GM21825 (cell line): ENCODE measurements around the gene GBE1.
A peak's percentile ranks its signal among the peaks of the same experiment; 100 is the strongest.
"Not testable (repeated sequence)": the region's sequence is repeated elsewhere in the genome, so short reads cannot be mapped to it uniquely, and the experiment has no call there.

ENCODE experiments used
- ATAC-seq: cut with Tn5 transposase; IDR thresholded peaks from one replicate; pipeline ENCODE4 v1.9.1; 2021; ENCODE audit warnings: mild to moderate bottlenecking, moderate library complexity; ENCODE audit not compliant: unreplicated experiment

GBE1 gene

DNA sequence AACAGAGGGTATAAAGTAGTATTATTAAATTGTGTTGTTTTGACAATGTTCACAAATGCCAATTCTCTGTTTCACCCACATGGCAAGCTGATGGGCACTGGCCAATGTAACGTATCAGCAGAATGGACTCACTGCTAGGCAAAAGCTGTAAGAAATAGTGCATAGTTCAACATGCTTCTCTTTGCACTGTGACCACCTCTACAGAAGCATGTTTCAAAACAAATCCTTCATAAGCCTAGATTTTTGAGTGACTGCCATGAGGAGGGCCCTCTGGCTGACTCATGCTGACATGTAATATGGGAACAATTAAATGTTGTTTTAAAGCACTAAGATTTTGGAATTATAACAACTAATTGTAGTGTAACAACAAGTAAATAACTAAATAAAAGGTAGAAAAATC is 3.2 kb downstream of the GBE1 start:
- no peak for ATAC-seq

DNA sequence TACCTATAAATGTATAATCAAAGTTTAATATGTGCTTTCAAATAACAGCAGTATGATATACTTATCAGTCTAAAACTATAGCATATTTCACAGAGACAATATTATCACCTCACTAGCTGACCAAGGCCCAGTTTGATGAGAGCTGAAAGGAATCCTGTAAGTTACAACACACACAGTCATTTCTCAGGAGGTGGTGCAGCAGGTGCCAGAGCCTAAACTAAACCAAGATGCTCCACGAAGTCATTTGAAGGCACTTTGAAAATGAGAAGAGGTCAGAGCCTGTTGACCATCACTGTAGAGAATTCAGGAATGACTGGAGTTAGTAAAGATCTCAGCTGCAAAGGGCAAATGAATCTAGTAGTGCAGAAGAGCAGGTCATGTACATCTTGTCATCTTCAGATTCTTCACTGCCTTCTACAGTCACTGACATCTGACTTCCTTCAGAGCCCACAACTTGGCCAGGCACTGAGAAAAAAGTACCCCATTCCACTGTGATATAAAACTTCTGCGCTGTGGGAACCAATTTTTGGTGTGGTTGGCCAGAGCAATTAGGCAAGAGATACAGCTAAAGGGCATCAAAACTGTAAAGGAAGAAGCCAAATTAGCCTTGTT is 7.9 kb downstream of the GBE1 start:
- ATAC-seq, result no peak

DNA sequence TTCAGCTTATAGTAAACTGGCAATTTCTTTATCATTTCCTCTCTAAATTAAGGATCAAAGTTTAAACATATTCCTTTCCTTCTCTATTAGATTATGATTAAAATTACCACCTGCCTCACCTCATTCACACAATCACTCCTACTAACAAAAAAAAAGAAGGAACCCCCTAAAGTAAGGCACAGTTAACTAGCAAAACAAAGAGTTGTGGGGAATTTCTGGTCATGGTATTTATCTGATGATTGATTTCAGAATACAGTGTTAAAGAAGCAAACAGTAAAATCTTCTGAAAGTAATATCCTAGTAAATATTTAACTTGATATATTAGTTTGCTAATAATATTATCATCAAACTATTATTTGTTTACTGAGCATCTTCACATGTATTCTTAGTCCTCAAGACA is 8.8 kb downstream of the GBE1 start:
- no peak for ATAC-seq

DNA sequence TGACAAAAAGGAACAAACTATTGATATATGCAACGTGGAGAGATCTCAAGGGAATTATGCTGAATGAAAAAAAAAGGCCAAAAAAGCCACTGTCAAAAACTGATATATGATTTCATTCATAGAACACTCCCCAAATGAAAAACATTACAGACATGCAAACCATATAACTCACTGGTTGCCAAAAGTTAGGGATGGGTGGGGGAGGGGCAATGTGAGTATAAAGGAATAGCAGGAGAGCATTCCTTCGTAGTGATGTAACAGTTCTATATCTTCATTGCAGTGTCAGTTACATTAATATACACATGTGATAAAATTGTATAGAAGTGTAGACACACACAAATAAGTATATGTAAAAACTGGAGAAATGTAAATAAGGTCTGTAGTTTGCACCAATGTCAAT is 12.2 kb downstream of the GBE1 start:
- ATAC-seq, result no peak

DNA sequence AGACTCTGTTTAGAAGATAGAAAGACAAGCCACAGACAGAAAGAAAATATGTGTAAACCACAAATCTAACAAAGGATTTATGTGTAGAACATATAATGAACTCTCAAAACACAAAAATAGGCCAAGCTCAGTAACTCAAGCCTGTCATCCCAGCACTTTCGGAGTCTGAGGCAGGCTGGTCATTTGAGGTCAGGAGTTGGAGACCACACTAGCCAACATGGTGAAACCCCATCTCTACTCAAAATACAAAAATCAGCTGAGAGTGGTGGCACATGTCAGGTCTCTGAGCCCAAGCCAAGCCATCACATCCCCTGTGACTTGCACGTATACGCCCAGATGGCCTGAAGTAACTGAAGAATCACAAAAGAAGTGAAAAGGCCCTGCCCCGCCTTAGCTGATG is 14.2 kb downstream of the GBE1 start:
- ATAC-seq, result not testable (repeated sequence)

DNA sequence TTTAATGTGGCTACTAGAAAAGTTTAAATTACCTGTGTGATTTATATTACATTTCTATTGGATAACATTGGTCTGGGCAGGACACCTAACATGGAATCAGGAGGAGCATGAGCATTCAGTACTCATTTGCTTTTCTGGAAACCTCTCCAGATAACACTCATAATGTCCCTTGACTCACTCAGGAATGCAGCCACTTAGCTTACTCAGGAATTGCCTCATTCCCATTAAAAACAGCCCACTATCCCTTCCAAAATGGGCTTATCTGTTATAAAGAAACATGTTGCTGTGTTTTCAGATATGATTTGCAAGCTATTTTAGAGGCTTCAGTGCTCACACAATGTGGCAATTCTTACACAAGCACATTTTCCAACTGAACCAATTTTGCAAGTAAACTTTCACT is 17.1 kb downstream of the GBE1 start:
- no peak for ATAC-seq

DNA sequence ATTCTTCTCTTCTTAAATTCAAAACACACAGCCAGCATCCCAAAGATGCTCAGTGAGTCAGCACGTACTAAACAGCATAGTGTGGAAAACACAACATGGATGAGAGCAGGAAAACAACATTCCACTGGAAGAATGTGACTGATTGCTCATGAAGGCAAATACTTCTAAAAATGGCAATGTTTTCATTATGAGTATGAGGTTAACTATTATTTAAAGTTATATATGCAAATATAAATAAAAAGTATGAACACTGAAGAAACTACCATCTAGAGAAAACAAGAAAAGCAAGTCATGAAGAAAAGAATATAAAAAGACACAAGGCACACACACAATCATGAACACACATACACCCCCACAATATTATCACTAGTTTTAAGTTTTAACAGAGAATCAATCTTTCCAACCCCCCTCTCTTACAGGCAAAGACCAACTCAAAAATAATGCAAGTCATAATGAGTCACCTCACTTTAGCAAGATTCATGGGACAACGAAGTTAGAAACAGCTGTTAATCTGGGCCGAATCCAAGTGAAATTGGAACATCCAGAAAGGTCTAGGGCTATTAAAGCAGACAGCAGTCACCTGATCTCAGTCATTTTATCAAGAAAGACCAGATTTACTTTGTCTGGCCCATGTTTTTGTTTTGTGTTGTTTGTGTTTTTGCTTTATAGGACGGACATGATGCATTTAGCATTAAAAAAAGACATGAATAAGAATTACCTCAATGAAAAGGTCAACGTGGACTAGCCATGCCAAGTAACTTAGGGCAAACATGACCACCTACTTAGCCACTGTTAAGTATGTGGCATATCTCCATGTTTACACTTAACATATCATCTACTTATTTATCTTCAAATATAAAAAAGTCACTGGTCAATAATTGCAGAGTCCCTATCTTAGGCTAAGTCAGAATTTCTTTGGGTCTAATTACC is 18.1 kb downstream of the GBE1 start:
- ATAC-seq, result no peak

DNA sequence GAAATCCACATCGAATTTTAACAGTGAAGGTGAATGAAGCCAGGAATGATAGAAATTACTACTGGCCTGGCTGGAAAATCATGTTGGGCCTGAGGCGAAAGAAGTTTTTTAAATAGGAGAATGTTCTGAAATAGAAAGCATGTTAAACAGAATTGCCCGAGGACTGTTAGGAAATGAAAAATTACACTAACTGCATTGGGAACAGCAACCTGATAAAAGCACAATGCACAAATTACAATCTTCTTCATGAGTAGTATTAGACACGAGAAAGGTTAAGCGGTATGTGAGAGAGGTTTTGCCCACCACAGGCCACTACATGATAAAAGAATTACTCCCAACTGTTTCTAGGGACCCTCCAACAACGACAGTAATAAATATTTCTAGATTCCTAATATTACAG is 18.9 kb downstream of the GBE1 start:
- ATAC-seq, result no peak

DNA sequence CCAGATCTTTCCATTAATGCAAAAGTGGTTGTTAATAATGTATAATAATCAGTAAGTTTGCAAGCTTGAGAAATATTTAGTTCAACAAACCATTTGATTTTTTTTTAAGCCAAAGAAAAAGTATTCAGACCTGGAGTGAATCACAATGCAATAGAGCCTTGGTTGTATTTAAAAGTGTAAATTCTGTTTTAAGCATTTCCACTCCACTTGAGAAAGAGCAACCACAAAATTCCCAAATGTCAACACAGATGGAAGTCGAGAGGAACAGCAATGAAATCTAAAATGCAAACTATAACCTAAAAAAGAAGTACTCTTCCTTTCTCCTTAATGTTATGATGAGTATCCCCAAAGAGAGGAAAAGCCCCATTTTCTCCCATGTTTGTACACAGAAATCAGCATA is 20.2 kb downstream of the GBE1 start:
- no peak for ATAC-seq

DNA sequence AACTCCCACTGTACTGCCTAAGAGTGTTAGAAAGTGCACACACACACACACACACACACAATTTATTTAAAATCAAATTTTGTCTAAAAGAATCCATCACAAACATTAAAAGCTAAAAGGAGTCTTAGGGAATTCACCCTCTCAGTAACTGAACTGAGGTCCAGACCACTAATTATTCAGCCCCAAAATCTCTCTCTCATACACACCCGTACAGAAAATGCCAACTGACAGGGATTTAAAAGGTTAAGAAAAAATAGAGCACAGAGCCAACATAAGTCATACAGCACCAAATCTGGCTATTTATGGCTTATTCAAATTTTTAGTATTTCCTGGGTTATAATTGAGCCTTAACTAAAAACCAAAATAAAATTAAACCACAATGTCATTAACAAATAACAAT is 20.7 kb downstream of the GBE1 start:
- ATAC-seq, result no peak

DNA sequence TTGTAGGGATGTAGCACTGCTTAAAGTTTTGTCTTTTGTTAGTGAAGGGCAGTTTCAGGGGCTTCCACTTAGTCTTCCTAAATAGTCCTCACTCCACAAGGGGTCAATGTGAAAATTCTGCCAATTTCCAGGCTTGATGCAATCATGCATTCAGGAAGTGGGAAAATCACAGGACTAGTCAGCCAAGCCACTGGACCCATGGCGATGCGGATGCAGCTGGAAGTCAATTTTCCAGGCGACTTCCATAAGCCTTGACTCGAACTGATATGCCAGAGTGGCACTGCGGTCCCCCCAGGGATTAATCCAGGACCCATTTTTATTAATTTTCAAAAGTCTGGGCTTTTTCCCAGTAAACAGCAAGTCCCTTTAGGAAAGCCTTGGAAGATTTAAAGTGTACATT is 26.1 kb downstream of the GBE1 start:
- no peak for ATAC-seq

DNA sequence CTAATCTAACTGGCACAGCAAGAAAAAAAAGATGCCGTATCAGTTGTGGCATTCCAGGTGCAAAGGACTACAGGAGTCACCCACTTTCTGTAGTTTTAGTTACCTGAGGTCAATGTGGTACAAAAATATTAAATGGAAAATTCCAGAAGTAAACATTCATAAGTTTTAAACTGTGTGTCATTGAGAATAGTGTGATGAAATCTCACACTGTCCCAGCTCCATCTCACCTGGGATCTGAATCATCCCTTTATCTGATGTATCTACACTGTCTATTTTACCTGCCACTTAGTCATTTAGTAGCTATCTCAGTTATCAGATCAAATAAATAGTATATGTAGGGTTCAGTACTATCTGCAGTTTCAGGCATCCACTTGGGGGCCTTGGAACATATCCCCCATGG is 26.7 kb downstream of the GBE1 start:
- no peak for ATAC-seq

DNA sequence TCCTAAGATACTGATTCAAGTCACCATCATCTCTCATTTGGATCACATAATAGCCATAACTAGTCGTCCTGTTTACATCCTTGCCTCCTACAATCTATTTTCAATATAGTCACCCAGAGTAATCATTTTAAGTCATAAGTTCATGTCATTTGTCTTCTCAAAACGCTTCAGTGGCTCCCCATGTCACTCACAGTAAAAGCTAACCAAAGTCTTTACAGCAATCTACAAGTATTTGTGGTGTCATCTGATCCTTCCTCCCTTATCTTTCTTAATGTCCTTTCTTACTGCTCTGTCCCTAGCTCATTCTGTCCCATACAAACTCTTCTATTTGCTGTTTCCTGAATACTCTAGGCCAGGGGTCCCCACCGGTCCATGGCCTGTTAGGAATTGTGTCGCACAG is 28.8 kb downstream of the GBE1 start:
- no peak for ATAC-seq

DNA sequence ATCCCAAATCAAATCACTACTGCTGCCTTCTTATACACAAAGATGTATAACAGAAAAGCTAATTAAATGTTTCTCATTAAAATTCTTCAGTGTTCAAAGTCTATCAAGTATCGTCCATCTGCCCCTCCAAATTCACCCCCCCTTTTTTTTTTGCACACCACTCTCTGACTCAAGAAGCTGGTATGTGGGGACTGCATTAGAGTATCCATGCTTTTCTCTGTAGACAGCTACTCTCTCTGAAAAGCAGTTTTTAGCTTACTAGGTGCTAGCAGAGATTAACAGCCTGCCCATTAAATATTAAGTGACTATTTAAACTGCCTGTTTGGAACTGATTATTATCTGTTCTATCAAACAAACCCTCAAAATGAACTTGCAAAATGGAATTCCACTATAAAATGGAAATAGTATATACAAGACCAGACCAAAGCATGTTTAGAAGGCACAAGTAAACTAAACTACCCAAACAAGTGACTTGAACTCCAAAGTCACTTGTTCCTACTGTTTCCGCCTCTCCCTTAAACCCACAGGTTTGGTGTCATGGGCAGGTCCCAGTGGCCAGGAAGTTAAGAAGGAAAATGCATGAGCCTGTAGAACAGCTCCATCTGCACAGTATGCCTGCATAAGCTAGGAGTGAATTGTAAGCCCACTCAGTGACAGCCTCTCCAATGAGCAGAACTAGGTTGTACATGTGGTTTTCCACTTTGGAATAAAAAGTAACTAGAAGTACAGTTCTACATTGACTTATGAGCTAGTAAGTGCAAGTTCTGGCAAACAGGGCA is 32.5 kb downstream of the GBE1 start:
- ATAC-seq, result no peak

DNA sequence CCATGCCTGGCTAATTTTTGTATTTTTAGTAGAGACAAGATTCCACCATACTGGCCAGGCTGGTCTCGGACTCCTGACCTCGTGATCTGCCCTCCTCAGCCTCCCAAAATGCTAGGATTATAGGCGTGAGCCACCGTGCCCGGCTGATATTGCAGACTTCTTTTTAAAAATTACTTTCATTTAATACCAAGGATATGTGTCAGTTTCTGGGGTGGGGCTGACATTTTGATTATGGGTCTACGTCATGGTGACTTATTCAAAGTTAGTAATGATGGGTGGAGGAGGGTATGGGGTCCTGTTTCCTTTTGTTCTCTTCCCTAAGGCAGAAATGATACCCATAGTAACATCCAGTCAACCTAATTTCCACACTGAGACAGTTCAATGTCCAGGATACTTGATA is 34.7 kb downstream of the GBE1 start:
- ATAC-seq, result no peak

DNA sequence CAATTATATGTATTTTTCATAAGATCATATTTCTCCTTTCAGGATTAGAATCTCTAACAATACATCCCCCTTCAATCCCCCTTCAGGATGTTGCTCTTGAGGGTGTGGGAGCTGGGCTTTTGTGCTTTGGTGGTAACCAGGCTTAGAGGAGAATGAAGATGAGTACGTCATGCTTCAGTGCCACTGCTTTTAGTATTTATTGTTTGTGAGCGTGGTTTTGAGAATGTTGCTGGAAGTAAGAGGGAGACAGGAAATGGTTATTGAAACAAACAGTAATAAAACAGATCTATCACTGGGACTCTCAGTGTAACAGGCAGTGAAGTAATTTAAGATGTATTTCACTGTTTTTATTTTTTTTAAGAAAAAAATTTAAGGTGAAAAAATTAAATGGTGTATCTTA is 35.3 kb downstream of the GBE1 start:
- peak; percentile 38 for ATAC-seq

DNA sequence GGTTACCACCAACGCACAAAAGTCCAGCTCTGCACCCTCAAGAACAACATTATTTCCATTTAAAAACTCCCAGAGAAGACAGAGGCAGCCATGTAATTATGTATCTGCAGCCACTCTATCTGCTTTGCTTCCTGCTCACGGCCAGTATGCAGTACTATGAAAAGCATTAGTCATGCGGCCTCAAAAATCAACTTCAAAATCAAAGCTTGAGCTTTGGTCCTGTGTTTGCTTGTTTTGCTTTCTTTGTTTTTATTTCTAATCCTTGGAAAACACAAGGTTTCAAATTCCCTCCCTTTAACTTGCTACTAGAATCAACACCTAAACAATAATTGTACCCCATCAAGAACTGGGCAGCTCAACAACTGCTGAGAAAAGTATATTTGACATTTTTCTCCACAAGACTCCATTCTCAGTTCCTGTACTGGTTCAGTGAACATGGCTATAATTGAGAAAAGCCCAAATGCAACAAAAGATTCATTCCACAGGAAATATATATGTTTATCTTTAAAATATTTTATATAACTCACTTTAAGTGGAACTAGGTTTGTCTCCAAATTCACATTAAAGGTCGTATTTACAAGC is 37.6 kb downstream of the GBE1 start:
- ATAC-seq, result no peak

DNA sequence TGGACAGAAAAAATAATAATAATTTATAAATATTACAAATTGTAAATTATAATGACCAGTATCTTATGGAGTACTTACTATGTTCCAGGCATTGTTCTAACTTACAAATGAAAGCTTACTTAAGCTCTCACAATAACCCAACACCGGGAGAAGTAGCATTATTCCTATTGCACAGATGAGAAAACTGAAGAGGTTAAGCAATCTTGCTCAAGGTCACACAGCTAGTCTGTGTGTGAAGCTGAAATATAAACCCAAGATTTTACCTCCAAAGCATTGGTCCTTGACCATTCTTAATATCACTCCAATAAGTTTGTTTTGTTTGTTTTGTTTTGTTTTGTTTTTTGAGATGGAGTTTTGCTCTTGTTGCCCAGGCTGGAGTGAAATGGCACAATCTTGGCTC is 43.1 kb downstream of the GBE1 start:
- ATAC-seq, result no peak

DNA sequence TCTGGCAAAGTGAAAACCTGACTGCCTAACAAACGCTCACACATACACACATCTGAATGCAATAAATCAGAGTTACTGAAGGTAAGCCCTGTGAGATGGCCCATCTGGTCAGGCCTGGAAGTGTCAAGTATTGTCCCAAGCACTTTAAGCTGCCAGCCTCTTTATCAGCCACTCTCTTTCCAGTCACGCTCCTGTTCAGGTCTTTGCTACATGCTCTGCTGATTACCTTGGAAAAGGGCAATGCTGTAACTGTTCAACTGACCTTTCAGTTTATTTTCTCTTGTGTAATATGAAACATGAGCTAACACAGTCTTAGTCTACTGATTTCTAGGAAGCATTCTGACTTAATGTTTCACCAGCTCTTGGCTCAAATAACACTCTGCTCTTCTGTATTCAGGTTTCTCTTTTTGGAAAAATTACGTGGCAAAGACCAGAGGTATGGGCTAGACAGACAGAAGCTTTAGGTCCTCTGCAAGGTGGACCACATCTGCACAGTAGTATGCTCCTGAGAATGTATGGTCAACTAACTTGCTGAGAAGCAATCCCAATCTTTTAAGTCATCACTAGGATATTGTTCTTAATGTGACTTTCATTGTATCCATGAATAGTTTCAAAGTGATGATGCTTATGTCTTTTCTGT is 44.5 kb downstream of the GBE1 start:
- no peak for ATAC-seq

DNA sequence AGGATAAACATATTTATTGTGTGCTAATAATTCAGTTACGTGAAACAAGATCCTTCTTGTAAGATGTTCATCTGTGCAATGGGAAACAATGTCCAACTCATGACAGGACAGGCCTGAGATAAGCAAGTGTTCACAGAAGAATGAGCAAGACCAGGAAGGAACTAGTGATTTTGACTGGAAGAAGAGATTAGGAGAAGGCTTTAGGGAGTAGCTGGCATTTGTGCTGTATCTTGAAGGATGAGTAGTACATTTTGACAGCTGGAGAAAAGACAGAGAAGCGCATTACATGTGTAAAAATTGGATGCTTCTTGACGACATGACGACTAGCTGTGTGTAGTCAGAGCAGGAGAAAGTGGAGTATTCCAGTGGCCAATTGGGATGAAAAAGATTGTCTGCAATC is 48.4 kb downstream of the GBE1 start:
- ATAC-seq, result no peak

DNA sequence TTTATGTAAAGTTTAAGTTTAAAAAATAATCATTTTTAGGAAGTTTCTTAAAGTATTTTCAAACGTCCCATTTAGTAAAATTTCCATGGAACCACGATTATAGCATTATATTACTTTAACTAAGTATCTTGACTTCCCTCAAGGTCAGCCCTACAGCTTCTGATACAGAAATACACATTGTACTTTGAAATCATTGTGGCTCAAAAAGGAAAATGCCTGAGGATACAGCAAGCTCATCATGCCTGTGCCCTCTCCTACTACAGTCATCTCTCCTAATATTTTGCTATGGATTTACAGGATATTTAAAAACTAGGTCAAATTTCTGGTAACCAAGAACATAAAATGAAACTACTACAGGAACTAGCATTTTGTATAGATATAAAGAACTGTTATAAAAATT is 51.8 kb downstream of the GBE1 start:
- ATAC-seq, result no peak
